ENCODE data around the gene OVCH1. TPM values are rescaled to one million over a fixed set of nuclear protein-coding genes. Genes with fewer than 3 reads are reported as not detected.

The OVCH1 gene
- total RNA-seq, 2 donors from 2014 or later, result 0.29 to 0.31 TPM

Other genes with a start within 250 kb of the OVCH1 start
- gene ERGIC2, start 116.5 kb downstream of the OVCH1 start, total RNA-seq, result 10 to 100 TPM; 77.5 to 87.2 TPM

Data from left cardiac atrium (tissue), 2 donors.